GM21619 (cell line): ENCODE data around the gene TLR8.
"Not testable (repeated sequence)": the region's sequence is repeated elsewhere in the genome, so short reads cannot be mapped to it uniquely, and the experiment has no call there.

Experiments used
- ATAC-seq: cut with Tn5 transposase; IDR thresholded peaks from one replicate; pipeline ENCODE4 v1.9.1; 2021; ENCODE audit not compliant: unreplicated experiment

Gene TLR8

DNA sequence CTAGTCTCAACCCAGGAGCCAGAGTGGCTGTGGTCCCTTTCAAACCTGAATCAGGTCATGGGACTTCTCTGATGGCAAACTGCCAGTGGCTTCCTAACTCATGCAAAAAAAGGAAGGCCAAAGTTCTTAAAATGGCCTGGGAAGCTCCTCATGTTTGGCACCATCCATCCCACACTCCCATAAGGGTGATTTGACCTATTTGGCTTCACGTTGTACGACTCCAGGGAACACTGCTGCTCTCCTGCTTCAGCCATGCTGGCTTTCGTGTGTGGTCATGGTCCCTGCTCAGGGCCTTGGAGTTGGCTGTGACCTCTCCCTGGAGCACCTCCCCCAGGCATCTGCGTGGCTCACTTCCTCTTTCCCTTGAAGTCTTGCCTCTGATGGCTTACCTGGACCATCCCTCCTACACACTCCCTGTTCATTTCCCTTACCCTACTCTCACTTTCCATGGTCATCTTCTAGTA lies 55.7 kb downstream of the TLR8 start:
- no peak for ATAC-seq

DNA sequence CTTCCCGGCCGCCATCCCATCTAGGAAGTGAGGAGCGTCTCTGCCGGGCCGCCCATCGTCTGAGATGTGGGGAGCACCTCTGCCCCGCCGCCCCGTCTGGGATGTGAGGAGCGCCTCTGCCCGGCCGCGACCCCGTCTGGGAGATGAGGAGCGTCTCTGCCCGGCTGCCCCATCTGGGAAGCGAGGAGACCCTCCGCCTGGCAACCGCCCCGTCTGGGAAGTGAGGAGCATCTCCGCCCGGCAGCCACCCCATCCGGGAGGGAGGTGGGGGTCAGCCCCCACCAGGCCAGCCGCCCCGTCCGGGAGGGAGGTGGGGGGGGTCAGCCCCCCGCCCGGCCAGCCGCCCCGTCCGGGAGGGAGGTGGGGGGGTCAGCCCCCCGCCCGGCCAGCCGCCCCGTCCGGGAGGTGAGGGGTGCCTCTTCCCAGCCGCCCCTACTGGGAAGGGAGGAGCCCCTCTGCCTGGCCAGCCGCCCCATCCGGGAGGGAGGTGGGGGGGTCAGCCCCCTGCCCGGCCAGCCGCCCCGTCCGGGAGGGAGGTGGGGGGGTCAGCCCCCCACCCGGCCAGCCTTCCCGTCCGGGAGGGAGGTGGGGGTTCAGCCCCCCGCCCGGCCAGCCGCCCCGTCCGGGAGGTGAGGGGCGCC lies 56.9 kb downstream of the TLR8 start:
- ATAC-seq = not testable (repeated sequence)

DNA sequence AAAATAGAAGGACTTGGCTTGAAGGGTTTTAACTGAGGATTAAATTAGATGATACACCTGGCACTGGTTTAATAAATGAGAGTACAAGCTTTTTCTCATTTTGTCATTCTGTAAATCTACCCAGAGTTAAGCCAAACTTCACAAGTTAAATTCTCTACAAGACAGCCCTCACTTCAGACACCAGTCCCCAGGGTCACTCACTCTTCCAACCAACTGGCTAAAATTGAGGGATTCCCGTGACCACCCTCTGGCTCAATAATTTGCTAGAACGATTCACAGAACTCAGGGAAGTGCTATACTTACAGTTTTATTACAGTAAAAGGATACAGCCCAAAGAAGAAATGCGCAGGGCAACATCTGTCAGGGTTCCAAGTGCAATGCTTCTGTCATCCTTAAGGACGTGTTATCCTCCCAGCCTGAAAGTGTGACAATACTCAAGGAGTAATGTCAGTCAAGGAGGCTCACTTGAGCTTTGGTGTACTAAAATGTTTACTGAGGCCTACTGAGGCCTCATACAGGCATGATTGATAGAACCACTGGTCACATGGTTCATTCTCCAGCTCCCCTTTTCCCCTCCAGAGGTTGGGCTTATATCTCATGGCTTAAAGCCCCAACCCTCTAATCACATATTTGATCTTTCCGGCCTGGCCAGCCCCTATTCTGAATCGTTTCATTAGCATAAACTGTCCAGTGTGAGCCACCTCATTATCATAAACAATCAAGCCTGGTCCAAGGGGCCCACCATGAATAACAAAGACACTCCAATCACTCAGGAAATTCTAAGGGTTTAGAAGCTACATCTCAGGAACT lies 58.9 kb downstream of the TLR8 start:
- ATAC-seq = no peak

DNA sequence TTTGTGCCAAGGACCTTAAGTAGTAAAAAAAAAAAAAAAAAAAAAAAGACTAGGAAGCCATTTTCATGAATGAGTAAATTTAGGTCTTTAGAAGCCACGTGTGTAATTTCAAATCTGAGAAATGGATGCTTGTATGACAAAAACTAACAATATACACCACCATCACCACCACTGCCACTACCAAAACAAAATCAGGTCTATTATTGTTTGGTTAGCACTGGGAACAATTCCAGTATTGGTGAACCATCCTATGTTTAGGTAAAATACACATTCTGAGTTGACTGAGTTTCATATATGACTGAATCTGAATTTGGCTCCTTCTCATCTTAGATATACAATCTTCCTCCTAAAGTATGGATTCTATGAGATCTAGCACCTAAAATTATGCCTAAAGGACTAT lies 59.7 kb downstream of the TLR8 start:
- ATAC-seq = no peak

DNA sequence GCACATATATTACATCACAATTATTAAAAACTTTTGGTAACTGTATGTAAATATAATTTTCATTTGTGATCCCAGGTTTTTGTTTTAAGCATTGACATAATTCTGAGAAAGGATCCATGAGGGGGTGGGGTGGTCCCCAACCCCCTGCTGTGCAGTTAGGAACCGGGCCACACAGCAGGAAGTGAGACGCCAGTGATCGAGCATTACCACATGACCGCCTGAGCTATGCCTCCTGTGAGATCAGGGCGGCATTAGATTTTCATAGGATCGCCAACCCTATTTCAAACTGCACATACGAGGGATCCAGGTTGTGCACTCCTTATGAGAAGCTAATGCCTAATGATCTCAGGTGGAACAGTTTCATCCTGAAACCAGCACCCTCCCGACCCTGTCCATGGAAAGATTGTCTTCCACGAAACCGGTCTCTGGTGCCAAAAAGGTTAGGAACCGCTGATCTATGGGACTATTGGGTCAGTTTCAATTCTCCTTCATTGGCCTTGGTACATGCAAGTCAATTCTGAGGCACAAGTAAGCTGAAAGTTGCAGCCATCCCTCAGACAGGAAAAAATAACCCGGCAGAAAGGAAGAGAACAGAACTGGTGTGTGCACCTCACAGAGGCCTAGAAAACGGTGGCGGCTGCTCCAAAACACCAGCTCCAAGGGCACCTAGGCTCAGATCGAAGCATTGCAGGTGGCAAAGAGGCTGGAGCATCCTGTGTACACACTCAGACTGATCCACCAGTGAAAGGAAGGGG lies 61.5 kb downstream of the TLR8 start:
- no peak for ATAC-seq

DNA sequence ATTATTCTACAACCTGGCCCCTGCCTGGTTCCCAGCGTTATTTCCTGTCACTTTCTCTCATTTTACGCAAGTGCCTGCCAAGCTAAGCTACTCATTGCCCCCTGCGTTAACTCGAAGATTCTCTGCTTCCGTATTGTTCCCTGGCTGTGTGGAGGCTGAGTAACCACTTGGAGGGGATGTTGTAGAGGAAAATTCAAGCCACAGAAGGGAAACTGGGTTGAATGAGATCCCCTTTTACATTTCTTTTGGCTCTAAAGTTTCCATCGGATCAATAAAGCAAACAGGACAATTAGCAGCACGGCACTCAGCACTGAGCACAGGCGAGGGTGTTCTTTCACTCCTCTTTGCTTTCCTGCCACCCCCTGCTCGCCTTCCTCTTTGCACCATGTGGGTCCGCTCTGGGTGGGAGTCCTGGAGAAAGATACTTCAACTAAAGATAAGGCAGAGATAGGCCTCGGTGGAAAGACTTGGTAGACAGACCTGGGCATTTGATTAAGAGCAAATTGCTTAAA lies 64.3 kb downstream of the TLR8 start:
- ATAC-seq = no peak

DNA sequence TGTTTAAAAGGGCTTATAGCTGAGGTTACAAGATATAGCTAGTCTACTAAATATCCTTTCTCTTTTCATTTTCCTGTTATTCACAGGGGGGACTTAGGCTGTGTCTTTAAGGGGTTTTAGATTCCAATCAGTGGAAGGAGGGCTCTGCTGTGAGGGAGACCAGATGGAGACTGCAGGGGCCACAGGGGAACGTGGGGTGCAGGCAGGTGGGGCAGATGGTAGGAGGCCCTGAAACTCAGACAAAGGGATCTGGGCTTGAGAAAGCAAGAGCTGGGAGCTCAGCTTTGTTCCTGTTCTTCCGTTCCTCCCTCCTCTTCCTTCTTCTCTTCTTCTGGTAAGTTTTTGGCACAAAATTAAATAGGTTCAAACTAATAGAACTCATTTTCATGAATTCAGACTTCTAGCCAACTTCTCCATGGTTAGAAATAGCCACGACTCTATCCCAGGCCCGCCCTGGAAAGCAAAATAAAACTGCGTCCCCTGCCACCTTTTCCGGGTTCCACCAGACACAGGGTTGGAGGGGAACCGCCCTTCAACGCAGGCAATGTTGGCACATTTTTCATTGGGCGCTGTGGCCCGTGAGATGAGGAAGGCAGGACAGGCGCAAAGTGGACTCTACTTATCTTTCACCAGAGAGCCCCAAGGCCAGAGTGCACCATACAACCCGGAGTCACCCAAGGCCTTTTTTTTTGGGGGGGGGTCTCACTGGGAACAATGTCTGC lies 65.0 kb downstream of the TLR8 start:
- ATAC-seq = no peak

DNA sequence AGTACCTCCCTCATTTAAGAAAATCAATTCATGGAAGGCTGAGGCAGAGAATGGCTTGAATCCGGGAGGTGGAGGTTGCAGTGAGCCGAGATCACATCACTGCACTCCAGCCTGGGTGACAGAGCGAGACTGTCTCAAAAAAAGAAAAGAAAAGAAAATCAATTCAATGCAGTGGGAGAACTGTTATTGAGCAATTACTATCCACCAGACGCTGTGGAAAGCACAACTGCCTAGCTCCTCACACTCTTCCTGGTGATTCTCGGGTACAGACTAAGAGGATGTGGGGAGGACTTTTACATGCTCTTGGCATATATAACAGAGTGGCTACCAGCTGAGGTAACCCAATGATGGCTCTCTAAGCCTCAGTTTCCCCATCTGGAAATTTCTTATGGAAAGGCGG lies 65.8 kb downstream of the TLR8 start:
- ATAC-seq = no peak
